IMR-90 (cell line): Measurements from ENCODE around the gene SNX25. TPM values are rescaled to one million over a fixed set of nuclear protein-coding genes. Genes with fewer than 3 reads are reported as not detected.

Experiments
- ATAC-seq: fragments of 200-7000 bp; cut with Tn5 transposase; 2 replicates; pipeline ENCODE4 v1.9.1; 2020; ENCODE audit warnings: low read depth, mild to moderate bottlenecking, moderate library complexity
- BruUV-seq: library from RNA; stranded (reverse); fragments of 400-500 nt; replicated peaks from 2 replicates; lab custom pipeline; 2021; lab: Mats Ljungman, UMichigan
- CTCF ChIA-PET: fragments of 300-600 bp; formaldehyde crosslinking; extraction: SDS; loops from one replicate; lab custom pipeline; 2021; ENCODE audit warnings: antibody characterized with exemption; lab: Yijun Ruan, JAX
- POLR2A ChIA-PET: fragments of 300-600 bp; sonication (Branson Sonifier 250); formaldehyde crosslinking; loops from one replicate; lab custom pipeline; 2022; ENCODE audit warnings: antibody characterized with exemption; ENCODE audit not compliant: unreplicated experiment; lab: Charles Lee
- DNase-seq: peaks from one replicate; pipeline ENCODE4 v3.0.0; 2013
- H2AFZ ChIP-seq: replicated peaks from 2 replicates; pipeline ENCODE3; 2013; ENCODE audit warnings: low read length, mild to moderate bottlenecking; ENCODE audit not compliant: poor library complexity
- H2AK5ac ChIP-seq: 2 replicates; pipeline ENCODE4 v1.6.1; 2013; ENCODE audit warnings: low read depth, low read length, inconsistent platforms
- H2AK9ac ChIP-seq: replicated peaks from 2 replicates; pipeline ENCODE3; 2013; ENCODE audit warnings: mild to moderate bottlenecking, low read depth, low read length, moderate library complexity; ENCODE audit not compliant: poor library complexity
- H2BK120ac ChIP-seq: 2 replicates; pipeline ENCODE4 v1.6.1; 2013; ENCODE audit warnings: low read depth, low read length, inconsistent platforms
- H2BK15ac ChIP-seq: 3 replicates; pipeline ENCODE4 v1.6.1; 2013; ENCODE audit warnings: low read depth, low read length, inconsistent platforms
- H2BK20ac ChIP-seq: 2 replicates; pipeline ENCODE4 v1.6.1; 2013; ENCODE audit warnings: low read depth, mild to moderate bottlenecking, inconsistent platforms, low read length, moderate library complexity
- H2BK5ac ChIP-seq: 2 replicates; pipeline ENCODE4 v1.6.1; 2013; ENCODE audit warnings: mild to moderate bottlenecking, low read depth, low read length, inconsistent platforms; ENCODE audit not compliant: poor library complexity, severe bottlenecking
- H3K14ac ChIP-seq: replicated peaks from 2 replicates; pipeline ENCODE4 v1.6.1; 2013; ENCODE audit warnings: low read depth, low read length, inconsistent platforms
- H3K18ac ChIP-seq: 2 replicates; pipeline ENCODE4 v1.6.1; 2013; ENCODE audit warnings: low read depth, low read length, control low read depth
- H3K23ac ChIP-seq: 2 replicates; pipeline ENCODE4 v1.6.1; 2013; ENCODE audit warnings: low read depth, low read length, inconsistent platforms
- H3K27ac ChIP-seq: 2 replicates; pipeline ENCODE4 v1.5.1; 2013; ENCODE audit warnings: mild to moderate bottlenecking, control low read depth, low read length; ENCODE audit not compliant: insufficient read depth
- H3K27me3 ChIP-seq: 2 replicates; pipeline ENCODE4 v1.6.1; 2013; ENCODE audit warnings: low read length; ENCODE audit not compliant: control insufficient read depth, insufficient read depth
- H3K36me3 ChIP-seq: 2 replicates; pipeline ENCODE4 v1.6.1; 2013; ENCODE audit warnings: low read length, mixed read lengths; ENCODE audit not compliant: control insufficient read depth, insufficient read depth
- H3K4ac ChIP-seq: 2 replicates; pipeline ENCODE4 v1.6.1; 2013; ENCODE audit warnings: low read depth, low read length, inconsistent platforms
- H3K4me1 ChIP-seq: 2 replicates; pipeline ENCODE4 v1.6.1; 2013; ENCODE audit warnings: low read length, mixed read lengths; ENCODE audit not compliant: control insufficient read depth, insufficient read depth
- H3K4me2 ChIP-seq: 2 replicates; pipeline ENCODE4 v1.6.1; 2013; ENCODE audit warnings: low read depth, mild to moderate bottlenecking, control low read depth, low read length, moderate library complexity
- H3K4me3 ChIP-seq: 2 replicates; pipeline ENCODE4 v1.5.1; 2013; ENCODE audit warnings: low read depth, mild to moderate bottlenecking, control low read depth, low read length, moderate library complexity; ENCODE audit not compliant: insufficient read depth
- H3K56ac ChIP-seq: 2 replicates; pipeline ENCODE4 v1.6.1; 2013; ENCODE audit warnings: low read length, inconsistent platforms; ENCODE audit not compliant: insufficient read depth; ENCODE audit errors: extremely low read depth
- H3K79me1 ChIP-seq, 2 experiments: 2 replicates each; pipeline ENCODE4 v1.6.1; 2013; ENCODE audit warnings: low read length in 2 of 2, inconsistent platforms in 1 of 2, low read depth in 1 of 2
- H3K9ac ChIP-seq: 2 replicates; pipeline ENCODE4 v1.6.1; 2013; ENCODE audit warnings: low read depth, low read length, control low read depth
- H3K9me1 ChIP-seq: 2 replicates; pipeline ENCODE4 v1.6.1; 2013; ENCODE audit warnings: low read length, inconsistent platforms; ENCODE audit not compliant: insufficient read depth
- H3K9me3 ChIP-seq: 2 replicates; pipeline ENCODE4 v1.6.1; 2013; ENCODE audit warnings: low read length; ENCODE audit not compliant: control insufficient read depth, insufficient read depth
- H4K20me1 ChIP-seq: 2 replicates; pipeline ENCODE4 v1.6.1; 2013; ENCODE audit warnings: low read length, inconsistent platforms; ENCODE audit not compliant: insufficient read depth
- H4K5ac ChIP-seq: 2 replicates; pipeline ENCODE4 v1.6.1; 2013; ENCODE audit warnings: mild to moderate bottlenecking, low read depth, low read length, control low read depth
- H4K8ac ChIP-seq, 2 experiments: 2 replicates each; pipeline ENCODE4 v1.6.1; 2013; ENCODE audit warnings: low read depth in 2 of 2, low read length in 2 of 2, control low read depth in 1 of 2, inconsistent platforms in 1 of 2
- H4K91ac ChIP-seq: 2 replicates; pipeline ENCODE4 v1.6.1; 2013; ENCODE audit warnings: low read depth, low read length, inconsistent platforms; ENCODE audit not compliant: insufficient read depth
- BHLHE40 ChIP-seq: fragments of 150-350 bp; IDR thresholded peaks from 2 replicates; pipeline ENCODE4 v1.6.1; 2016; ENCODE audit warnings: mild to moderate bottlenecking, low read depth, low read length
- CEBPB ChIP-seq: IDR thresholded peaks from 2 replicates; pipeline ENCODE4 v1.6.1; 2012; ENCODE audit warnings: low read depth, low read length, improper control_type of control experiment
- CTCF ChIP-seq: conservative IDR thresholded peaks from 2 replicates; pipeline ENCODE4 v1.5.1; 2012; ENCODE audit warnings: mild to moderate bottlenecking, low read depth, low read length, improper control_type of control experiment
- FOS ChIP-seq: fragments of 150-350 bp; IDR thresholded peaks from 2 replicates; pipeline ENCODE4 v1.6.1; 2016; ENCODE audit warnings: low read depth, low read length
- MAZ ChIP-seq: IDR thresholded peaks from 2 replicates; pipeline ENCODE4 v1.6.1; 2012; ENCODE audit warnings: low read depth, mild to moderate bottlenecking, low read length, improper control_type of control experiment, moderate library complexity, borderline replicate concordance
- MXI1 ChIP-seq: IDR thresholded peaks from 2 replicates; pipeline ENCODE4 v1.6.1; 2012; ENCODE audit warnings: low read depth, mild to moderate bottlenecking, low read length, moderate library complexity, borderline replicate concordance
- POLR2A ChIP-seq: IDR thresholded peaks from 2 replicates; pipeline ENCODE4 v1.6.1; 2012; ENCODE audit warnings: mild to moderate bottlenecking, low read depth, low read length
- RAD21 ChIP-seq: IDR thresholded peaks from 2 replicates; pipeline ENCODE4 v1.6.1; 2012; ENCODE audit warnings: low read length, improper control_type of control experiment
- SMC3 ChIP-seq: fragments of 150-350 bp; IDR thresholded peaks from 2 replicates; pipeline ENCODE4 v1.6.1; 2016; ENCODE audit warnings: low read depth, mild to moderate bottlenecking, antibody characterized with exemption, low read length, moderate library complexity
- WGBS, 2 experiments: methylation state at CpG; one replicate each; pipeline versions ENCODE4 v1.1.5 to v1.1.7; 2013; ENCODE audit warnings: missing lambda C conversion rate in 2 of 2; ENCODE audit not compliant: insufficient read length in 1 of 2; ENCODE audit errors: extremely low coverage in 2 of 2; 5-methylcytosine and 5-hydroxymethylcytosine counted together
- dilution Hi-C: fragments of 300-500 bp; cut with HindIII; formaldehyde crosslinking; loops from one replicate; pipeline ENCODE4 v1.14.3; 2018; ENCODE audit warnings: low sequenced_read_pairs; ENCODE audit not compliant: unreplicated experiment
- in situ Hi-C: fragments of 300-500 bp; cut with MboI; formaldehyde crosslinking; loops from 3 replicates; pipeline ENCODE4 v1.14.3; 2019; ENCODE audit warnings: low sequenced_read_pairs, inconsistent platforms, mixed read lengths
- intact Hi-C: fragments of 100-400 bp; cut with micrococcal nuclease; formaldehyde crosslinking; loops from 2 replicates; pipeline ENCODE4 v1.10.0; 2022
- polyA plus RNA-seq, 3 experiments: library from polyadenylated mRNA; depleted of rRNA; stranded (reverse); fragments of >200 nt; gene quantifications; 2 replicates each; pipeline ENCODE4 v1.2.3, GENCODE V29; 2012; ENCODE audit warnings: low replicate concordance in 1 of 3
- total RNA-seq: library from RNA; depleted of rRNA; stranded (reverse); fragments of >200 nt; gene quantifications from 2 replicates; pipeline ENCODE4 v1.2.3, GENCODE V29; 2012

SNX25 gene
- total and polyA plus RNA-seq, 2 of the 4 experiments (the other 2 are of a cell fraction), result 11.4 to 28.3 TPM

- intact Hi-C loops (no loop called here), dilution Hi-C loops (no loop called here), in situ Hi-C loops (no loop called here)
- no CpG with 5 or more reads among the region's 6 CpGs for WGBS, 2 experiments
- Histone ChIP-seq H4K8ac (no peak overlapping the region), H4K5ac (no peak overlapping the region), H3K9me3 (no peaks in the 10 kb centered on the region), H3K79me1 (no peaks in the 10 kb centered on the region), H3K23ac (no peak overlapping the region), H4K91ac (no peak overlapping the region), H3K56ac (no peak overlapping the region), H3K4me2 (no peak overlapping the region), H3K4me3 (no peak overlapping the region), H3K9ac (no peak overlapping the region), H3K9me1 (peaks cover 4% of the 10 kb centered on the region; the same call in 1 of the 2 replicates), H2BK15ac (no peak overlapping the region), H3K14ac (no peak overlapping the region), H3K18ac (no peak overlapping the region), H3K36me3 (peaks cover 8% of the 10 kb centered on the region), H3K4ac (no peak overlapping the region), H2AFZ (no peak overlapping the region), H3K27ac (no peak overlapping the region), H2BK20ac (no peak overlapping the region), H3K27me3 (no peaks in the 10 kb centered on the region), H2BK5ac (no peak overlapping the region), H2BK120ac (no peak overlapping the region), H4K20me1 (no peaks in the 10 kb centered on the region), H2AK9ac (no peak overlapping the region), H3K4me1 (no peaks in the 10 kb centered on the region), H2AK5ac (no peak overlapping the region)
- DNase-seq, result no peak
- ChIA-PET CTCF (no interaction called here), POLR2A (no interaction called here)
- BruUV-seq, result no TSS peak
- ATAC-seq, result no peak
- TF ChIP-seq MXI1, result no peak
- TF ChIP-seq FOS, result no peak
- no peak for TF ChIP-seq BHLHE40
- no peak for TF ChIP-seq MAZ
- no peak for TF ChIP-seq CEBPB
- no peak for TF ChIP-seq SMC3
- no peak for TF ChIP-seq POLR2A
- no peak for TF ChIP-seq CTCF
- TF ChIP-seq RAD21, result no peak
Observed at GRCh38 chr4:185374573-185374972, 165.2 kb downstream of the SNX25 start.
